ENCODE measurements around the gene STIMATE.

STIMATE gene

DNA sequence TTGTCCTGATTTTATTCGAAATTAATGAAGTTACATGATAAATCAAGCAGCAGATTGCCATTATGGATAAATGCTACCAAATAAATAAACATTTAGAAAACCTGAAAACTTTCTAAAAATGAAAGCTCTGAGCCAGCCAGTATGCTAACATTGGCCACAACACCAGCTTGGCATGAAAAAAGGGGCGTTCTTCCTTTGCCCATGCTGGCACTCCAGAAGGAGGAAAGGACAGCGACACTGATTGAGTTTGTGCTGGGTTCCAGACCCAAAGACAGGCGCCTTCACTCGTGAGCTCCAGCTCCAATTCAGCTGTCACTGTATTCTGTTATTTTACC, 5.1 kb downstream of the STIMATE start:
- Histone ChIP-seq H3K27me3 (ENCODE audit: control insufficient read depth, insufficient read depth, low read length) (no peaks in the 10 kb centered on the region), H3K36me3 (ENCODE audit: control insufficient read depth, insufficient read depth, low read length) (no peaks in the 10 kb centered on the region), H3K4me1 (ENCODE audit: control insufficient read depth, insufficient read depth, low read length) (peaks cover 44% of the 10 kb centered on the region), H3K9me3 (ENCODE audit: control insufficient read depth, low read length) (no peaks in the 10 kb centered on the region), H3K9ac (ENCODE audit: low read length) (peak overlapping the region; percentile 29), H3K4me3 (ENCODE audit: low read length) (no peak overlapping the region)

GRCh38 chr3:52891615-52892081, 5.7 kb downstream of the STIMATE start:
- Histone ChIP-seq H3K9ac (ENCODE audit: low read length) (no peak overlapping the region), H3K4me1 (ENCODE audit: control insufficient read depth, insufficient read depth, low read length) (peaks cover 44% of the 10 kb centered on the region), H3K9me3 (ENCODE audit: control insufficient read depth, low read length) (no peaks in the 10 kb centered on the region), H3K36me3 (ENCODE audit: control insufficient read depth, insufficient read depth, low read length) (no peaks in the 10 kb centered on the region), H3K4me3 (ENCODE audit: low read length) (no peak overlapping the region), H3K27me3 (ENCODE audit: control insufficient read depth, insufficient read depth, low read length) (no peaks in the 10 kb centered on the region)

DNA sequence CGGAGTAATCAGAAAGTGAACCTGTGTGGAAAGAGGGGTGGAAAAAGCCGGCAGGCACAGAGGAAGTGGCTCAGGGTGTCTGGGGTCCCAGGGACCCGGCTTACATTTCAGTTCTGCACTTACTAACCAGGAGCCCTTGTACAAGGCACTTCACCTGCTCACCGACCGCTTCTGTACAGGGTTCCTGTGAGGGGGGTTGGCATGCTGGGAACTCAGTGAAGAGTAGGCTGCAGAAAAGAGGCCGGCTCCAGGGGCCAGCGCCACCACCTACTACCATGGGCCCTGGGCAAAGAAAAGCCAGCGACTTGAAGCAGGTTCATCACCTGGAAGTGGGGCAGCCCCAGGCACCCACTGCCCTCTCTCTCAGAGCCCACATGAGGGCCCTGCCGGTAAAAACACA, 6.2 kb downstream of the STIMATE start:
- Histone ChIP-seq H3K4me1 (ENCODE audit: control insufficient read depth, insufficient read depth, low read length) (peaks cover 44% of the 10 kb centered on the region), H3K9ac (ENCODE audit: low read length) (no peak overlapping the region), H3K27me3 (ENCODE audit: control insufficient read depth, insufficient read depth, low read length) (no peaks in the 10 kb centered on the region), H3K9me3 (ENCODE audit: control insufficient read depth, low read length) (no peaks in the 10 kb centered on the region), H3K36me3 (ENCODE audit: control insufficient read depth, insufficient read depth, low read length) (no peaks in the 10 kb centered on the region), H3K4me3 (ENCODE audit: low read length) (no peak overlapping the region)

GRCh38 chr3:52890735-52891134, 6.6 kb downstream of the STIMATE start:
- H3K36me3 ChIP-seq (ENCODE audit: control insufficient read depth, insufficient read depth, low read length): no peaks in the 10 kb centered on the region
- no peak overlapping the region for H3K9ac ChIP-seq (ENCODE audit: low read length)
- H3K4me1 ChIP-seq (ENCODE audit: control insufficient read depth, insufficient read depth, low read length): peaks cover 40% of the 10 kb centered on the region
- H3K9me3 ChIP-seq (ENCODE audit: control insufficient read depth, low read length): no peaks in the 10 kb centered on the region
- H3K4me3 ChIP-seq (ENCODE audit: low read length): no peak overlapping the region
- H3K27me3 ChIP-seq (ENCODE audit: control insufficient read depth, insufficient read depth, low read length): no peaks in the 10 kb centered on the region

GRCh38 chr3:52889901-52890300, 7.4 kb downstream of the STIMATE start:
- Histone ChIP-seq H3K9ac (ENCODE audit: low read length) (no peak overlapping the region), H3K27me3 (ENCODE audit: control insufficient read depth, insufficient read depth, low read length) (no peaks in the 10 kb centered on the region), H3K4me3 (ENCODE audit: low read length) (no peak overlapping the region), H3K9me3 (ENCODE audit: control insufficient read depth, low read length) (no peaks in the 10 kb centered on the region), H3K36me3 (ENCODE audit: control insufficient read depth, insufficient read depth, low read length) (no peaks in the 10 kb centered on the region), H3K4me1 (ENCODE audit: control insufficient read depth, insufficient read depth, low read length) (peaks cover 37% of the 10 kb centered on the region)

DNA sequence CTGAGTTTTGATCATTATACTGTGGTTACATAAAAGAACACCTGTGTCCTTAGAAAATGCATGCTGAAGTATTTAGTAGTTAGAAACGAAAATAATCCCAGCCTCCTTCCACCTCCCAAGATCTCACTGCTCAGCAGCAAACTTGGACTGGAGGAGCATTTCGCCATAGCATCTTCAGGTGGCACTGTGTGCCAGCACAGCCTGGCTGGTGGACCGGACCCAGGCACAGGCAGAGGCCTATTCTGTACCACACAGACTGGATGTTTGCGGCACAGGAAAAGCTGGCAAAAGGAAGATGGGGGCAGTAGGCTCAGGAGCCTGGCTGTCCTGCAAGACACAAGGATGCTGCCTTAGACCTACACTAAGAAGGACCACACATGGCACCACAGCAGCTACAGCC, 10.2 kb downstream of the STIMATE start:
- peaks cover 17% of the 10 kb centered on the region for H3K4me1 ChIP-seq (ENCODE audit: control insufficient read depth, insufficient read depth, low read length)
- H3K36me3 ChIP-seq (ENCODE audit: control insufficient read depth, insufficient read depth, low read length): no peaks in the 10 kb centered on the region
- no peak overlapping the region for H3K9ac ChIP-seq (ENCODE audit: low read length)
- no peaks in the 10 kb centered on the region for H3K27me3 ChIP-seq (ENCODE audit: control insufficient read depth, insufficient read depth, low read length)
- no peak overlapping the region for H3K4me3 ChIP-seq (ENCODE audit: low read length)
- H3K9me3 ChIP-seq (ENCODE audit: control insufficient read depth, low read length): no peaks in the 10 kb centered on the region

DNA sequence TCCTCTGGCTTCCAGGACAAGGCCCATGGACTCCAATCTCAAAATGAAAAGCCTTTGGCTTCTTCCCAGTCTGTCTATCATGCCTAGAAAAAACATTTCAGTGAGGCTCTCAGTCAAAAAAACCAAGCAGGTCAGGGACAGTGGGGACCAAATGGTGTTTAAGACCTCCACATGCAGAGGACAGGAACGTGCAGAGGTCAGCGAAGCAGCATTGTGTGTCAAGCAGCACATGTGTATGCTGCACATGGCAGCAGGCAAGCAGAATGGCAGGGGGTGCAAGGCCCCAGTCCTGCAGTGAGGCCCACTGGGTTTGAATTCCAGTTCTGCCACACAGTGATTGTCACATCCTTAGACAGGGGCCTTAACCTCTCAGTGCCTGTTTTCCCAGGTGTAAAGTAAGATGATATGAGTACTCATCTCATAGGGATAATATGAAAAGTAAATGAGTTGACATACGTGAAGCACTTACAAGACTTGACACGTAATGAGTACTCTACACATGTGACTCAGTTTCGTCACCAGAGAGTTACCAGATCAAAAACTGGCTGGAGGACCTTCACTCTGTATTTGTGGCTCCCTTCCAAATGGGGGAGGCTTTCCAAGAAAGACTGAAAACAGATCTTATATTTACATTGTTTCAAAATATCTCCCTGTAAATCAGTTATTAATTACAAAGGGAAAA, 11.2 kb downstream of the STIMATE start:
- H3K36me3 ChIP-seq (ENCODE audit: control insufficient read depth, insufficient read depth, low read length): no peaks in the 10 kb centered on the region
- no peaks in the 10 kb centered on the region for H3K9me3 ChIP-seq (ENCODE audit: control insufficient read depth, low read length)
- H3K4me3 ChIP-seq (ENCODE audit: low read length): no peak overlapping the region
- H3K27me3 ChIP-seq (ENCODE audit: control insufficient read depth, insufficient read depth, low read length): no peaks in the 10 kb centered on the region
- H3K9ac ChIP-seq (ENCODE audit: low read length): no peak overlapping the region
- H3K4me1 ChIP-seq (ENCODE audit: control insufficient read depth, insufficient read depth, low read length): peaks cover 8% of the 10 kb centered on the region

DNA sequence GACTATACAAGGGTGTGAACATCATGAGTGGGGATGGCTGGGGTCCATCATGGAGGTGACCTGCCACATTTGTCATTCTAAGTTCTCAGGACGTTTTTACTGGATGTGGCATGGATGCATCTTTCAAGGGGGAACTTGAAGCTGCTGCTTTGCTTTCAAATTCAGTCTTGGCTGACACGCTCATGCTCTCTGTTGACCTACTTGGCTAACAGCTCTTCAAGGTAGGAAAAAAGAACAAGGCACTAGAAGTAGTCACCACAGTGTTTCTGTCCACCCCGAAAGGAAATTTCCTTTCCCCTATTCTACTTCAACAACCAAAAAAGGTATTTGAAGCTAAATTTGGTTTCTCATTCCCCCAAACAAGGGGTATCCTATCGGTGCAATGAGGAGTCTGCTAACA, 15.0 kb downstream of the STIMATE start:
- no peaks in the 10 kb centered on the region for H3K9me3 ChIP-seq (ENCODE audit: control insufficient read depth, low read length)

GRCh38 chr3:52881871-52882270, 15.5 kb downstream of the STIMATE start:
- no peak overlapping the region for H3K4me3 ChIP-seq (ENCODE audit: low read length)
- no peaks in the 10 kb centered on the region for H3K4me1 ChIP-seq (ENCODE audit: control insufficient read depth, insufficient read depth, low read length)
- no peak overlapping the region for H3K9ac ChIP-seq (ENCODE audit: low read length)
- H3K9me3 ChIP-seq (ENCODE audit: control insufficient read depth, low read length): no peaks in the 10 kb centered on the region
- H3K36me3 ChIP-seq (ENCODE audit: control insufficient read depth, insufficient read depth, low read length): no peaks in the 10 kb centered on the region
- H3K27me3 ChIP-seq (ENCODE audit: control insufficient read depth, insufficient read depth, low read length): no peaks in the 10 kb centered on the region

More for the DNA sequence above, 15.0 kb downstream of the STIMATE start:
- H3K4me3 ChIP-seq (ENCODE audit: low read length): no peak overlapping the region
- no peaks in the 10 kb centered on the region for H3K4me1 ChIP-seq (ENCODE audit: control insufficient read depth, insufficient read depth, low read length)
- H3K9ac ChIP-seq (ENCODE audit: low read length): no peak overlapping the region
- no peaks in the 10 kb centered on the region for H3K36me3 ChIP-seq (ENCODE audit: control insufficient read depth, insufficient read depth, low read length)
- no peaks in the 10 kb centered on the region for H3K27me3 ChIP-seq (ENCODE audit: control insufficient read depth, insufficient read depth, low read length)

DNA sequence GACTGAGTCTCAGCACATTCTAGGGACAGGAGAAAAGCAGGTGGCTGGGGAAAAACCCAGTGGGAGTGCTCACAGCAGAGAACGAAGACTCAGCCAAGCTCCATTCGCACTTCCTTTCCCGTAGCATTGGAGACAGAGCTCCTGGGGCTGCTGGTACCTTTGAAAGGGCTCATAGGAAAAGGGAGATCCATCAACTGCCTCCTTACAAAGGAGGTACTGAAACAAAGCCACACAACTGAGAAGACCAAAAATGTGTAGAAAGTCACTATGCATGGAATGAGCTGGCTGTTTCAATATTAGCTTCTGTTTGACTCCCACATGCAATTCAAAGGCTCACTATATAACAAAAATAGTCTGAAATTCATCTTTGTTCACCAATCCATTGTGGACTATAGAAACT, 16.9 kb downstream of the STIMATE start:
- H3K9ac ChIP-seq (ENCODE audit: low read length): no peak overlapping the region
- no peaks in the 10 kb centered on the region for H3K36me3 ChIP-seq (ENCODE audit: control insufficient read depth, insufficient read depth, low read length)
- H3K4me3 ChIP-seq (ENCODE audit: low read length): no peak overlapping the region
- no peaks in the 10 kb centered on the region for H3K4me1 ChIP-seq (ENCODE audit: control insufficient read depth, insufficient read depth, low read length)
- no peaks in the 10 kb centered on the region for H3K9me3 ChIP-seq (ENCODE audit: control insufficient read depth, low read length)
- no peaks in the 10 kb centered on the region for H3K27me3 ChIP-seq (ENCODE audit: control insufficient read depth, insufficient read depth, low read length)

DNA sequence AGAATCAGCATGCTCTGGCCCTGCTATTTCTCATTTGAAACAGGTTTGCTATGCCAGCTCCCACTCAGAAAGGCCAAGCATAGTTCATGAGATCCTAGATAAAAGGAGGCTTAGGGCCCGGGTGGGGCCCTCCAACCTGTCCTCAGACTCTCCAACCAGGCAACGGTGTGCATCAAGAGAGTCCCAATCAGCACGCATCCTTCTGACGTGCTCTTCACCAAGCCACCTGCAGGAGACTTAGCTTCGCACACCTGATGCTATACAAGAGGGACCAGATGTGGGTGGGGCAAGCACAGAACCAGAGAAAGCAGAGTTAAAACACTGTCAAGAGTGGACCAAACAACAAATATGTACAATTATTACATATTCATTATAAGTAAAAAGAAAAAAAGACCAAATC, 17.3 kb downstream of the STIMATE start:
- no peaks in the 10 kb centered on the region for H3K9me3 ChIP-seq (ENCODE audit: control insufficient read depth, low read length)
- no peak overlapping the region for H3K4me3 ChIP-seq (ENCODE audit: low read length)
- no peaks in the 10 kb centered on the region for H3K27me3 ChIP-seq (ENCODE audit: control insufficient read depth, insufficient read depth, low read length)
- no peaks in the 10 kb centered on the region for H3K36me3 ChIP-seq (ENCODE audit: control insufficient read depth, insufficient read depth, low read length)
- H3K9ac ChIP-seq (ENCODE audit: low read length): no peak overlapping the region
- no peaks in the 10 kb centered on the region for H3K4me1 ChIP-seq (ENCODE audit: control insufficient read depth, insufficient read depth, low read length)

DNA sequence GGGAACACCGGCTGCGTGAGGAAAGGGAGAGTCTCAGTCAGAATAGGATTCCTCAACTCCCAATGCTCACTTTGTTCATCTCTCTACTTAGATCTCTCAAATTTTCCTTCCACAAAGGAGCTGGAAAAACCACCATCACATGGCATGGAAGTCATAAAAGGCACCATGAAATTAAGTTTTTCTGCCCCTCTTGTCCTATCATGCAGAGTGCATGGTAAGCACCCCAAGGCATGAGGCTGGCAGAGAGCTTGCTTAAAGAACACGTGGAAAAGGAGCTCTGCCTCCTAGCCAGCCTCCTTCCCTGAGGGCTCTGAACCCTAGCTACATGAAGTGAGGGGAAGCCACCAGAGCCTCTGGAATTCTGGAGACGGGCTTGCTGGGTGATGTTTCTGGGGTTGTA, 17.8 kb downstream of the STIMATE start:
- no peaks in the 10 kb centered on the region for H3K27me3 ChIP-seq (ENCODE audit: control insufficient read depth, insufficient read depth, low read length)
- H3K4me3 ChIP-seq (ENCODE audit: low read length): no peak overlapping the region
- H3K4me1 ChIP-seq (ENCODE audit: control insufficient read depth, insufficient read depth, low read length): no peaks in the 10 kb centered on the region
- H3K36me3 ChIP-seq (ENCODE audit: control insufficient read depth, insufficient read depth, low read length): no peaks in the 10 kb centered on the region
- H3K9me3 ChIP-seq (ENCODE audit: control insufficient read depth, low read length): no peaks in the 10 kb centered on the region
- no peak overlapping the region for H3K9ac ChIP-seq (ENCODE audit: low read length)

- Histone ChIP-seq H3K27me3 (ENCODE audit: control insufficient read depth, insufficient read depth, low read length) (no peaks in the 10 kb centered on the region), H3K36me3 (ENCODE audit: control insufficient read depth, insufficient read depth, low read length) (no peaks in the 10 kb centered on the region), H3K4me3 (ENCODE audit: low read length) (no peak overlapping the region), H3K9me3 (ENCODE audit: control insufficient read depth, low read length) (no peaks in the 10 kb centered on the region), H3K9ac (ENCODE audit: low read length) (no peak overlapping the region), H3K4me1 (ENCODE audit: control insufficient read depth, insufficient read depth, low read length) (no peaks in the 10 kb centered on the region)
Measured at GRCh38 chr3:52879090-52879489, 18.3 kb downstream of the STIMATE start.

All from mucosa of stomach (tissue), 1 donor.